HS-5 (cell line): Measurements from ENCODE around the gene MMADHC.

Experiments
- DNase-seq: peaks from one replicate; pipeline ENCODE4 v3.0.0-alpha.2; 2012; ENCODE audit warnings: low read depth

MMADHC gene

GRCh38 chr2:149556452-149556851, 31.1 kb downstream of the MMADHC start:
- DNase-seq: no peak

DNA sequence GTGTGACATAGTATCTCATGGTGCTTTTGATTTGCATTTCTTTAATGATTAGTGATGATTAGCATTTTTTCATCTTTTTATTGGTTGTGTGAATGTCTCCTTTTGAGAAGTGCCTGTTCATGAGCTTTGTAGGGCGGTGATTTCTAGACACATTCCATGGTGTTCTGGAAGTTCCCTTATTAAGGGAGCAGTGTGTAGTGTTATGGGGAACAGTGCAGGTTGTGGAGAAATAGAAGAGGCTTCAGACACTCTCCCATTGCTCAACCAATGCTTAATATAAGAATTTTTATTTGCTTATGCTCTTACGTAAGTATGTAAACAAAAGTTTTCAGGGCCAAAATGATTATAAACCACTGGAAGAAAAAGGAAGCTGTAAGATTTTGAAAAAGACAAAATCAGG, 34.7 kb downstream of the MMADHC start:
- DNase-seq: no peak

- no peak for DNase-seq
These were observed 35.3 kb downstream of the MMADHC start for GRCh38 chr2:149552226-149552625.

DNA sequence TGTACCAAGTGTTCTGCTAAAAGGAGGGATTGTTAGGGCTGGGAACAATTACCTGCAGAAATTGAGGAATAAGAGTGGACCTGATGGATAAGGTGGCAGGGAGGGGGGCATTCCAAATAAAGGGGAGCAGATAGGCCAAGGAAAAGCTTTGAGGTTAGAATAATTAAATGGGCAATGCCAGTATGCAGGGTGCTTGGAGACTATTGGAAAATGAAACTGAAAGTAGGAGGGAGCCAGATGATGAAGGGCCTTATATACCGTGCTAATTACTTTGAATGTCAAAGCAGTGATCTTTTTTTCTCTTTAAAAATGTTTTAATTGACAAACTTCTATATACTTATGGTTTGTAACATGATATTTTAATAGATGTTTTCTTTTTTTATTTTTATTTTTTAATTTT, 42.9 kb downstream of the MMADHC start:
- no peak for DNase-seq

GRCh38 chr2:149543845-149544244, 43.7 kb downstream of the MMADHC start:
- no peak for DNase-seq

- no peak for DNase-seq
These were observed 47.4 kb downstream of the MMADHC start for GRCh38 chr2:149540138-149540537.

DNA sequence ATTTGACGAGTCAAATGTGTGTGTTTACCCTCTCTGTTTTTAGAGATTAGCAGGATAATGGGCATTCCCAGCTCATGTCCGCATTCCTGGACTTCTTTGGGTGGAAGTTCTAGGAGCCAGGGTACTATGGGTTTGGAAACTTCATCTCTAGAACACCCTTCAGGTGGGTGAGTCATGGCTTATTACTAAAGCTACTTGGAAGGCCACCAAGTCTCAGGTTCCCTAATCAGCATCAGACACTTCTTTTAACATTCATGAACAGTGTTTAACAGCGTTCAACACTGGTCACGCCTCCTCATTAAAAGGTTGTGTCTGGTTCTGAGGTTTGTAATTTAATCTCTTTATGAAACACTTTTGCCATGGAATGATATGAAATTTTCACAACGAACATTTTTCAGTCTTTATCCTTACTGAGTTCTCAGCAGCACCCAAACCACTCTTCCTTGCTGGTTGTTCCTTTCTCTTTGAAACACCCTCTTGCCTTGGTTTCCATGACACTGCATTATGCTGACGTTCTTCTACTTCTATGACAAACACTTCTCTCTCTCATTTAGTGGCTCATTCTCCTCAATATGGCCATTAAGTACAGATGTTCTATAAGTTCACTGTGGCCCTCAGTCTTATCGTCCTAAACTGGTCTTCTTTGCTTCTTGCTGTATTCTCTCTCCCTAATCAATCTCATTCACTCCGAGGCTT, 49.3 kb downstream of the MMADHC start:
- DNase-seq: no peak

- no peak for DNase-seq
These were observed 50.4 kb downstream of the MMADHC start for GRCh38 chr2:149537092-149537726.

GRCh38 chr2:149536649-149537048, 50.9 kb downstream of the MMADHC start:
- DNase-seq: no peak

- no peak for DNase-seq
These were observed 52.9 kb downstream of the MMADHC start for GRCh38 chr2:149534674-149535073.

GRCh38 chr2:149528983-149529382, 58.6 kb downstream of the MMADHC start:
- no peak for DNase-seq

DNA sequence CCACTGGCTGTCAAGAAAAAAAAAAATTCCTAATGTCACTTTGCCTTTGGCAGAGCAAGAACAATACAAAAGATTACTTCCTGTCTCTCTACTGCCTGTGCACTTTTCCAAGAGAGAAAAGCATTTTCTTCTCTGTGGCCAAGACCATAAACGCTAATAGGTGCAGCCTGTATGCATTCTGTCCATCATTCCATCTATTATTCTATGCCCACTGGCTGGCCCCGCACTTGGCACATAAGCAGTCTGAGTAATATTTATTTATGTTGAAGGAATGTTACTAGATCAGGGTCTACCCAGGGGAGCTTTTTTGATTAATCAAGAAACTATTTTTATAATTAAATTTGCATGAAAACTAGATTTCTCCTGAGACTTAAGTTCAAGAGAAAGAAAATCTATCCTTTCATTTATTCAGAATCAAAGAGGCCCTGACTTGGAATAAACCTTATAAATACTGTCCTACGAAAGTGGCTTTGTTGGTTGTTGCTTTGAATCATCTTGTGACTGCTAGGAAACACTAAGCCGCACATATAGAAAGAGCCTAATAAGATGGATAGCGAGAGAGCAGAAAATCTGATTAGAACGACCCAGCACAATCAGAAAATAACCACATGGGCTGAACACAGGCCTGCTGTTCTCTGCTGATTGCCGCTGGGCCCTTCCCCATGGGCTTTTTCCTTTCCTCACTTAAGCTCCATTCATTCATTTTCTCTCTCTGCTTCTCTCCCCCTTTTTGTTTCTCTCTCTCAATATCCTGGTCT, 59.4 kb downstream of the MMADHC start:
- DNase-seq: no peak

- DNase-seq: no peak
These were observed 60.9 kb downstream of the MMADHC start for GRCh38 chr2:149526689-149527088.

- DNase-seq: no peak
These were observed 62.3 kb downstream of the MMADHC start for GRCh38 chr2:149525323-149525722.
